Stimulated activated CD4-positive, alpha-beta T cell treated with anti-CD3 and anti-CD28 coated beads, Interleukin-4, amount 100 ng/mL, for 48 hours (primary cell): ENCODE data around the gene NKIRAS1.
A peak's percentile ranks its signal among the peaks of the same experiment; 100 is the strongest.
"Not testable (repeated sequence)": the region's sequence is repeated elsewhere in the genome, so short reads cannot be mapped to it uniquely, and the experiment has no call there.

ENCODE experiments used
- DNase-seq, 2 donors: peaks; one replicate each; pipeline ENCODE4 v3.0.0-alpha.2; 2020; ENCODE audit warnings: low read depth in 2 of 2

NKIRAS1 gene

DNA sequence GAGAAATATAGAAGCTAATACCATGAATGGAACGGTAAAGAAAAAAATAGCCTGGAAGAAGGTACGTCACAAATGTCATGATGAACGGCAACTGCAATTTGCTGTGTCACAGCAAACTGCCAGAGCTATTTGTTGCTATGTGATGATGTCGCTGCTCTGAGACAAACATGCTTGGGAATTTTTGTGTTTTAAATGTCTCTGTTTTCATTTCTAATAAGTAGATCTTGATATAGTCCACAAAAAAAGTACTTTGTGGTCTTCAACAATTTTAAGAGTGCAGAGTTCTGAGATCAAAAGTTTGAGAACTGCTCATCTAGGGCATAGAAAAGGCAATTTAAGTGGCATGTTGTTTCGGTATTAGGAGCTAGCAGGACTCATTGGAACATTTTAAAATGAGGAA lies 24.0 kb upstream of the NKIRAS1 start:
- no peak for DNase-seq

DNA sequence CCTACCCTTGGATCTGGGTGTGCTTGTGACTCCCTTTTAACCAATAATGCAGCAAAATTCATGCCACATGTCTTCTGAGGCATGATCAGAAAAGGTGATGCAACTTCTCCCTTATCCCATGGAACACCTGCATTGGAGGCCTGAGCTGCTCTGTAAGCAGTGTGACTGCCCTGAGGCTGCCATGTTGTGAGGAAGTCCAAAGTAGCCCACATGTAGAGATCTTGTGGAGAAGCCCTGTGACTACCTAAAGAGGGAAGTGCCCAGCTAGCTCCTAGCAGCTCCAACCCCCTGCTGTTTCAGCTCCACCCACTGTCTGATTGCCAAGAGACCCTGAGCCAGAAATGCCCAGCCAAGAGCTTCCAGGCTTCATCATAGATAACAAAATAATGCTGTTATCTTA lies 21.9 kb upstream of the NKIRAS1 start:
- no peak for DNase-seq

DNA sequence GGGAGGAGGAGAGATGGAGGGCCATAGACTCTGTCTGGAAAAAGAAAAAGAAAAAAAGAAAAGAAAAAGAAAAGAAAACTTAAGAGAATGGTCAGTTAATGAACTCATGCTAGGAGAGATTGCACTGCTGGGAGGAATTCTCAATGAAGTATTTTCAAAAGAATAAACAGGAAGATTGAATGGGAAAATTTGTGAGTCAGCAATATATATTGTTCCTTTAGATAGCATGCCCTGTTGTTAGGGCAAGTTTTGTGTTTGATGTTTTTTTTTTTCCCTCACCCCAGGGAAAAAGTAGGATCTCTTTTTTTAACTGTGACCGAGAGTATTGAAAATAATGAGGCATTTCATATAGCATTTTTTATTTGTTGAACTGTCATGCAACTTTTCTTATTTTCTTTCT lies 20.5 kb upstream of the NKIRAS1 start:
- no peak for DNase-seq

DNA sequence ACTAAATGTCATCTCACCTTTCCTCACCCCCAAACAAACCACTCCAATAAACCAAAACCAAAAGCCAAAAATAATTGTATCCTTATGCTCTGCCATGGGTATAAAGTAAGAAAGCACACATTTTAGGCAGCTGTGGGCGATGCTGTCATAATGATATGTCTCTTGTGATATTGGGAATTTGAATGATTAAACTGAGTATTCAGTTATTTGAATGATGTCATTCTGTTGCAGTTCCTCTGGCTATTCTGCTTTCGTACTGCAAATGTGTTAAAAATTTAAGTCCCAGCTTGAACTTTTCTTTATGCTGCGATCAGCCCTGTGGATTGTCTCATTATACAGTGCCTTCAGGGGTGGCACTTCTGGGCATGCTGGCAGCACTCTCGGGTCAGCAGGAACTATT lies 17.5 kb upstream of the NKIRAS1 start:
- DNase-seq = no peak

DNA sequence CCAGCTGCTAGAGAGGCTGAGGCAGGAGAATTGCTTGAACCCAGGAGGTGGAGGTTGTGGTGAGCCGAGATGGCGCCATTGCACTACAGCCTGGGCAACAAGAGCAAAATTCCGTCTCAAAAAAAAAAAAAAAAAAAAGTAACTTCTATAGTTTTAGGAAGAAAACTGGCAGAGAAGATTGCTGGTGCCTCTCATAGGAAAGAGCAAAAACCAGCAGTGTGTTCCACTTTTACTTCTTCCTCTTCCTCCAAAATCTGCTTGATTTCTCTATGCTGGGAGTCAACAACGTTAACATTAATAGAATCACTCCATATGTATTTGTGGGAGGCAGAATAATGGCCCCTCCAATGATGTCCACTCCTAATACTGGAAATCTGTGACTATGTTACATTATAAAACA lies 15.8 kb upstream of the NKIRAS1 start:
- no peak for DNase-seq

DNA sequence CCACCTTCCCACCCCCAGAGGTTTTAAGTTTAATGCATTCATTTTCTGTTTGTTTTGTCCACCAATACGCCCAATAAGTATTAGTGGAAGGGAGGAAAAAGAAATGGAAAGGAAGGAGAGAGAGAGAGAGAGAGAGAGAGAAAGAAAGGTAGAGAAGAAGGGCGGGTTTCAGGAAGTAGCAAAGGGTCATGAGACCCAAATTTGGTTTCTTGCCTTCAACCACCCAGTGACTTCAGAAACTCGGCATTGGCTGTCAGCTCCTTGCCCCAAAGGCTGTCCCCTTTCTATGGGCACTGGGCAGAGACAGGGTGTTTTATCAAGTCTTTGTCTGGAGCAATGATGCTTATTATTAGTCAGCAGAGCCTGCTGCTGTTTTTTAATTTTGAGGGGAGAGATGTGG lies 14.8 kb upstream of the NKIRAS1 start:
- DNase-seq = no peak

DNA sequence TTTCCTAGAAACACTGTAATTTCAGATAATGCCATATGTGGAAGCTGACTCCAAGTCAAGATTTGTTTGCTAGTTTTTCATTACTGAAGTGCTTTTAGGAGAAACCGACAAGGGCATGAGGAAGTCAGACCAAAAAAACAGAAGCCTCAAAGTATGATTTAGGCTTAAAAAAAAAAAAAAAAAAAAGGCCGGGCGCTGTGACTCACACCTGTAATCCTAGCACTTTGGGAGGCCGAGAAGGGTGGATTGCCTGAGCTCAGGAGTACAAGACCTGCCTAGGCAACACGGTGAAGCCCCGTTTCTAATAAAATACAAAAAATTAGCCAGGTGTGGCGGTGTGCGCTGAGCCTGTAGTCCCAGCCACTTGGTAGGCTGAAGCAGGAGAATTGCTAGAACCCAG lies 11.7 kb upstream of the NKIRAS1 start:
- no peak for DNase-seq

DNA sequence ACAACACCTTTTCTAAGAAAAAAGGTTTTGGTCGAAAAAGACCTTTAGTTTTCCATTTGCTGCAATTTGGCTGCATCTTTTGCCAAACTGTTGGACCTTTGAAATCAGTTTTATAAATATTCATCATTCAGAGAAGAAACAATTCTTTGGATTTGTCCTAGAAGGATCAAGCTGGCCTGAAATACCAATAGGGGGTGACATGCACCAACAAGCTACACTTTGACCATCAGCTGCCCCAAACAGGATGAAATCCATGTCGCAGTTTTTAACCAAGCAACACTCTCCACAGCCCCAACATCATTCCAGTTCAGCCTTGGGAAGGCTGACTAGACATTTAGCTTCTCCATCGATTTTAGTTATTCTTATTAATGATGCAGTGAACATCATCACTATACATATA lies 9.9 kb upstream of the NKIRAS1 start:
- no peak for DNase-seq

DNA sequence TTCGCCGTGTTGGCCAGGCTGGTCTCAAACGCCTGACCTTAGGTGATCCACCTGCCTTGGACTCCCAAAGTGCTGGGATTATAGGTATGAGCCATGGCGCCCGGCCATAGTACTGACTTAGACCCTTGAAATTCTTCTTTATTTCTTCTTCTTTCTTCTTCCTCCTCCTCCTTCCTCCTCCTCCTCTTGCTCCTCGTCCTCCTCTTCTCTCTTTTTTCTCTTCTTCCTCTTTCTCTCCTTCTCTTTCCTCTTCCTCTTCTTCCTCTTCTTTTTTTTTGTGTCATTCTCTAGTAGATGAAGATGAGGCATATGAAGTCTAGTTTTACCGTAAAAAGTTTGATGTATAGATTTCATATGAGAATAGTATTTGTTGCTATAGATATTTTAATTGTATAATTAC lies 9.5 kb upstream of the NKIRAS1 start:
- no peak for DNase-seq

DNA sequence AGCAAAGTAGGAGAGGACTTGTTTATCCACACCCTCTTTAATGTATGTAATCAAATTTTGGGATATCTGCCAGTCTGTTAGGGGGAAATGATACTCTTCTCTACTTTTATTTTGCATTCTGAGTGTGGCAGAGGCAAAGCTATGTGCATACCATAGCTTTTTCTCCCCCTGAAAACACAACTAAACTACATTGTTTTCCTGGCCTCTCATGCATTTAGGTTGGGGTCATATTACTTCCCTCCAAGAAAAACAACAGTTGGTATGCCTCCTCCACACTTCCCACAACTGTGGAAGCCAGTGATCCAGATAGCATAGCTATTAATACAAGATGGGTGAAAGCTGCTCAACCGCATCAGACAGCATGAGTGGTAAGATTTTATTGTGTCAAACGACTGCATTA lies 7.0 kb upstream of the NKIRAS1 start:
- no peak for DNase-seq

DNA sequence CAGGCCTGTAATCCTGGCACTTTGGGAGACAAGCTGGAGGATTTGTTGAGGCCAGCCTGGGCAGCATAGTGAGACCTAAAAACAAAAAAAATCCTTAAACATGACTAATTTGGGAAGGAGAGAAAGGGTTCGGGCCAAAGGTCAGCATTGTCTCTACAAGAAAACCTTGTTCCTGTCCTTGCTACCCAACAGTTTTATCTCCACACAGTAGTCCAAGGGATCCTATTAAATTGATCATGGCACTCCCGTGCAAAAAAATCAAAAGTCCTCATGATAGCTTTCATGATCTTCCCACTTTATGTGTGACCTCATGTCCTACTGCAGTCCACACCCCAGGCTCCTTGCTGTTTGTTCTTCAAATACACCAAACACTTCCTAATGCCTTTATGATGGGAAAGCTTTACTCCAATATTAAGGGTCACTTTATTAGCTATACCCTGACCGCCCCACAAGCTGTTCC lies 4.3 kb upstream of the NKIRAS1 start:
- no peak for DNase-seq

DNA sequence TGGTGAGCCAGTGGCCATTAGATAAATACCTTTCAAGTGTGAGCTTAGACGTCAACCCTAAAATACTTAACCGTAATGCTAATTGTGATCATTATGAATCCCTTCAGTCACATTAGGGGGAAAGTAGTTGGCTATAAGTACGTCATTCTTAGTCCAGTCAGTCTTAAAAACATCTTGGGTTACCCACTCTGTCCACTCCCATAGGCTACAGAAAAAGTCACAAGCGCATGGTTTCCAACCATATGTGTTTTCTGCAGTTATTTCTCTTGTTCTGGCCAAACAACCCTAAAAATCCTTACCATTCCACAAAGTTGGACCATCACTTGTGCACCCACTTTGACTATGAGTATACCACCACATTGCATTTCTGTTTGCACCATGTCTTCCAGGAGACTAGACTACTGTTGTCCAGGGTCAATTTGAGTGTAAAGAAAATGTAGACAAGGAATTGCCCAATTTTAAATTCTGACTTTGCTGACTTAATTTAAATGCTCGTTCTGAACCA lies 3.4 kb upstream of the NKIRAS1 start:
- DNase-seq = no peak

DNA sequence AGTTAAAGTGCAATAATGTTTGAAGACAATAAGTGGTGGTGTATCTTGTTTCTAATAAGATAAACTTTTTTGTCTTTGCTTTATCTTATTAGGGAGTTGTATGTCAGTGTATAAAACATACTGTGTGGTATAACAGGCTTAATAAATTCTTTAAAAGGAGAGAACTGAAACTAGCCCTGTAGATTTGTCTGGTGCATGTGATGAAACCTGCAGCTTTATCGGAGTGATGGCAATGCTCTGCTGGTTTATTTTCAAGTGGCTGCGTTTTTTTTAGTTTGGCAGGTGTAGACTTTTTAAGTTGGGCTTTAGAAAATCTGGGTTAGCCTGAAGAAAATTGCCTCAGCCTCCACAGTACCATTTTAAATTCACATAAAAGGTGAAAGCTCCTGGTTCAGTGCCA lies 2.8 kb upstream of the NKIRAS1 start:
- DNase-seq = no peak

DNA sequence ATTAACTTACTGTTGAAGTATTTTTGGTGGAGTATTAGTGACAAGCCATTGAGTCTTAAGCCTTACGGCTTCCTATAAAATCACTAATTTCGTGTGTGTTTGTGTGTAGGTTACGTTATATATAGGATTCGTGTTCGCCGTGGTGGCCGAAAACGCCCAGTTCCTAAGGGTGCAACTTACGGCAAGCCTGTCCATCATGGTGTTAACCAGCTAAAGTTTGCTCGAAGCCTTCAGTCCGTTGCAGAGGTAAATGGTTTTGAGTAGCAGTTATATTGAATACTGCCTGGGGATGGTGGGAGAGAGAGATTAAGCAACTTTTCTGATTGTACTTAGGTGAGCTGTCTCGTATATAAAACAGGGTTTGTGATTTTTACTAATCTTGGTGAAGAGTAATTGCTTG lies 1.5 kb upstream of the NKIRAS1 start:
- DNase-seq = not testable (repeated sequence)

DNA sequence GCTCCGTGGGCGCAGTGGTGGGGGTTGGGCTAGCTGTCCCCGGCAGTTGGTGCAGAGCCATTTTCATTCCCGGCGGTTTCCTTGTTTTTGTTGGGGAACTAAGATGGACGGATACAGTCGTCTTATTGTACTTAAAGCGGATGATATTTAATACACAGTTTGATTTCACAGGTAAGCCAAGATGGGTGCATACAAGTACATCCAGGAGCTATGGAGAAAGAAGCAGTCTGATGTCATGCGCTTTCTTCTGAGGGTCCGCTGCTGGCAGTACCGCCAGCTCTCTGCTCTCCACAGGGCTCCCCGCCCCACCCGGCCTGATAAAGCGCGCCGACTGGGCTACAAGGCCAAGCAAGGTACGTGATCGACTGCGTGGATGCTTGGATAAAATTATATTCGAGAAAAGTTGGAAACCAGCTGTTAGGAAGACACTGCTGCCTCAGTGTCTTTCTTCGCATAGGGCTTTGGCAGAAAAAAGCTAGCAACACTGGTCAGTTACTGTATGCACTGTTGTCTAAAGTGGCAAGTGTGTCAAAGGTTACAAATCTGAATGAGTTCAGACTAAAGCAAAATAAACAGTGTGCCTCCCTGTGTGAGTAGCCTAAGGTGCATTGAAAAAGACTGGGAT lies 1.0 kb upstream of the NKIRAS1 start:
- DNase-seq = peak in 1 of 2 donors; percentile 75

DNA sequence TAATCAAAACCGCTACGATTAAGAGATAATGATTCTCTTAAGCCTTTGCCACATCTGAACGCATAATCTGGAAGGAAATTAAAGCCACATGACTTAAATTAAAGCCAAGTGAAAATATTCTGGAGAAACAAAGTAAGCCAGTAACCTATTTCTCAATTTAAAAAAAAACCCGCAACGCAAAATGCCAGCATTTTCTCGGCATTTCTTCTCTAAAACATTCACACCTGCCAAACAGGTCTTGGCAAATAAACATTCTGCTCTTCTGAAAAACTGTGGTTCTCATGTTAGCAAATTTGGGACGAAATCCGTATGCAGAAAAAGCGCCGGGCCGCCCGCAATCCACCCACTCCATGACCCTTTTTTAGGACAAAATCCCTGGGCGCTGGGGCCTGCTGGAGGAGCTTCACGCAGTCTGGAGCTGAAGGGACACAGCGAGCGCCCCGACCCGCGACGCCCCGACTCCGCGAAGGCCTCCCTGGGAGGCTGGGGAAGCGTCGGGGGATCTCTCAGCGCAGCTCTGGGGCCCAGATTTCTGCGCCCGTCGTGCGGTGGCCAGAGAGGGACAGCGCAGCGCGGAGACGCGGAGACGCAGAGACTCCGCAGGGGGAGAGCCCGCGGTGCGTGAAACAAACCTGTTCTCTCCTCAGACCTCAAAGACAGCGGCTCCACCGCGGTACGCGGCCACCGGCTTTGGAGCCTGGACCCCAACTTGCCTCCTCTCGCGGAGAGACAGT lies 471 bp downstream of the NKIRAS1 start:
- no peak for DNase-seq

DNA sequence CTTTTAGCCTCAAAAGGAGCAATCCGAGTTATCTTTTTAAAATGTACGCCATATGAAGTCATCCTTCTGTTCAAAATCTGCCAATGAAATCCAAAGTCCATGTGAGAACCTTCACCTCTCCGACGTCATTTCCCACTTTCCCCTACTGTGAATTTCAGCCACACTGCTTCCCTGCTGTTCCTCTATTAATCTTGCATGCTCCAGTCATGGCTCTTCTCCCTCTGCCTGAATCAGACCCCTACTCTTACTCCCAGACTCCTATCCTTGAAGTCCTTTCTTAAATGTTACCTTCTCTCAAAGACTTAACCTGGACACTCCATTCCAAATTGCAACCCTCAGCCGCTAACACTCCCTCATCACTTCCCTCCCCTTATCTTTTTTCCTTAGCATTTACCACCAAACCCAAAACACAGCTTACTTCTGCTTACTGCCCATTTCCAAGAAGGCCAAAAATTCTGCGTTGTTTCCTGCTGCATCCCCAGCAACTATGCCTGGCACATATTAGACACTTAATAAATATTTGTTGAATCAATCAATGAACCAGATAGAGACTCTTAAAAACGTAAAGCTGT lies 1.2 kb downstream of the NKIRAS1 start:
- DNase-seq = no peak

DNA sequence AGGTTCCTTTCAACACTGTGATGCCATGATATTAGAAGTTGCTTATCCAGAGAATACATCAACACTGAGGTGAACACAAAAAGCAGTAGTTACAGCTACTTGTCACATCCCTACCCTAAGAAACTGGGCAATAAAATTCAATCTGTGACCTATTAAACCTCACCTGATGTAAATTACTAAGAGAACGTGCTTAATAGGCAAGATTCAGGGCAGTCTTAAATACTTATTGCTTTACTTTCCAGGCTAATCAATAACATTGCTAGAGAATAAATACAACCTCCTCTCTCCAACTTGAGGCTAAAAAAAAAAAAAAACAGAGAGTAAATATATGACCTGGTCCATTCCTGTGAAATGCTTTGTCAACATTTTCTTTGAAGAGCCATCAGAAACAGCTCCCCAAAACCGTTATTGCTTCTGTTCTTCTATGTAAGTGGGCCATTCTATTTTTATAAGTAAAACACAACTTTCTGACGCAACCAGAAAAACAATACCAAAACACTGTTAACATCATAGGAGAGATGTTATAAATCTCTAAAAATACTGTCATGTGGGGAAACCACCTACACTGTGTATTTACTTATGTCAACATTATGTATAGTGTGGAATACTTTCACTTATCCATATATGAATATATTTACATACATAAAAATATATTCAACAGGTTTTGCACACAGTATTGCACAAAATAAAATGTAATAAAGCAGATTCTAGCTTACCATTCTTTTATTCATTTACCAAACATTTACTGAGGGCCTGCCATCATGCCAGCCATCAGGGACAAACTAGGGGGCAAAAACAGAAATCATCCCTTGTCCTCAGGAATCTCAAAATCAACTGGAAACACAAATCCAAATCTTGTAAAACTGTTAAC lies 2.7 kb downstream of the NKIRAS1 start:
- DNase-seq = no peak

DNA sequence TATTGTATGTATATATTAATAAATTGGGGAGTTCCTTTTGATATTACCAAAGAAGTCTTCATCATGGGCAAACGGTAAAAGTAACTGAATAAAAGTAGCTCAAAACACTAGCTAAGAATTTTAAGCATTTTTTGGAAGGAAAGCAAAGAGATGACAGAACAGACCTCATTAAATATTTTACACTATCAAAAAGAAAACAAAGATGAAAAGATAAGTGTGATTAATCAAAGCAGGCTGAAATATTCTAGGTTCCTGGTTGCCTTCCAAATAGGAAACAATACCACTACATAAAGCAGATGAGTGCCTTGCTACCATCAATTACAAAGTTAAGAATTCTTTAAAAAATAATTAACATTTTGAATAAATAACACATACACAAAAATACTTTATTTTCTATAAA lies 3.6 kb downstream of the NKIRAS1 start:
- DNase-seq = no peak

DNA sequence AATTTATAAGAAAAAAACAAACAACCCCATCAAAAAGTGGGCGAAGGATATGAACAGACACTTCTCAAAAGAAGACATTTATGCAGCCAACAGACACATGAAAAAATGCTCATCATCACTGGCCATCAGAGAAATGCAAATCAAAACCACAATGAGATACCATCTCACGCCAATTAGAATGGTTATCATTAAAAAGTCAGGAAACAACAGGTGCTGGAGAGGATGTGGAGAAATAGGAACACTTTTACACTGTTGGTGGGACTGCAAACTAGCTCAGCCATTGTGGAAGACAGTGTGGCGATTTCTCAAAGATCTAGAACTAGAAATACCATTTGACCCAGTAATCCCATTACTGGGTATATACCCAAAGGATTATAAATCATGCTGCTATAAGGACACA lies 4.5 kb downstream of the NKIRAS1 start:
- DNase-seq = not testable (repeated sequence)

DNA sequence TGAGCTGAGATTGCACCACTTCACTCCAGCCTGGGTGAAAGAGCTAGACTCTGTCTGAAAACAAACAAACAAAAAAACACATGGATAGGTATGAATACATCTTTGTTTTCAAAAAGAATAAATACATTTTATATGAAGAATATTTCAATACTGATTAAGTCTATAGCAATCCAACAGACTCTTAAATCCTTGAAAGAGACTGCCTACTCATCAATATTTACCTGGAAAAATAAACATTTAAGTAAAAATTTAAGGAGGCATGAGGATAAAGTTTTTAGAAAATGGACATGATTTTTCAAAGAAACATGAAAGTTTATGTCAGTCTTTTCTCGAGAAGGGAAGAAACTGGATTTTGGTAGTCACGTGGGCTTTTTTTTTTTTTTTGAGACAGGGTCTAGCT lies 5.4 kb downstream of the NKIRAS1 start:
- DNase-seq = no peak

DNA sequence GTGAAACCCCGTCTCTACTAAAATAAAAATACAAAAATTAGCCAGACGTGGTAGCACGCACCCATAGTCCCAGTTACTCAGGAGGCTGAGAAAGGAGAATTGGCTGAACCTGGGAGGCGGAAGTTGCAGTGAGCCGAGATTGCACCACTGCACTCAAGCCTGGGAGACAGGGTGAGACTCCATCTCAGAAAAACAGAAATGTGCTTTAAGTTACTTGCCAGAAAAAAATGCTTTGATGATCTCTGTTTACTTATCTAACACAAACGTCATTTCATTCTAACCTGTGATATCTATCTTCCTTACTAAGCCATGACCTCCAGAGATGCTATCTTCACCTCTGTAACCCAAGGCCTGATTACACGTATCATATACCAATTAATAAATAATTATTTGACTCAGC lies 7.4 kb downstream of the NKIRAS1 start:
- no peak for DNase-seq
